Measurements from ENCODE around the gene DCTN4. TPM values are rescaled to one million over a fixed set of nuclear protein-coding genes. Genes with fewer than 3 reads are reported as not detected.

DCTN4 gene
- total and polyA plus RNA-seq, 12 donors, result 30.4 to 113 (median 84.3) TPM

DNA sequence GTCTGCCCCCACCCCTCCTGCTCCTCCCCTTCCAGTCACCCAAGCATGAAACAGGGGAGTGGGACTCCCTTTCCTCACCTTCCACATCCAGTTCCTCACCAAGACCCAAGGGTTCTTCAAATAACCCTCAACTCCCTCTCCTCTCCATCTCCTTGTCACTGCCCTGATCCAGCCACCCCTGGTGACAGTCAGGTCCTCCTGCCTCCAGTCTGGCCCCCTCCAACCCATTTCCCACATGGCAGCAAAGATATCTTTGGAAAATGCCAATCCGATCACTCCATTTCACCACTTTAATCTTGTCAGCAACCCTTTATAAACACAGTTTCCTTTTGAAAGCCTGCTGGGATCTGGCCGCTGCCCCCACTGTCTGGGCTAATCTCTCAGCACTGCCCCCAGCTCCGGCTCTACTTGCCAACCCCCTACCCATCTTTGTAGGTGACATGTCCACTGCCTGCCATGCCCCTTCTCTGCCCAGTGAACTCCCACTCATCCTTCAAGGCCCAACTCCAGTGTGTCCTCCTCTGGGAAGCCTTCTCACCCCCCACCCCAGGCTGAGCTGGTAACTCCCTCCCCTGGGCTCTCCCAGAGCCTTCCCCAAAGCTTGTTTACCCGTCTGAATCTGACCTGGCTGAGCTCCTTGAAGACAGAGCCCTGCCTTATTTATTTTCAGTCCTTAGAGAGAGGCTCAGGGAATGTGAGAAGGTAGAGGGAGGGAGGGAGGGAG lies 98.5 kb downstream of the DCTN4 start:
- TF ChIP-seq, protein P1, sequence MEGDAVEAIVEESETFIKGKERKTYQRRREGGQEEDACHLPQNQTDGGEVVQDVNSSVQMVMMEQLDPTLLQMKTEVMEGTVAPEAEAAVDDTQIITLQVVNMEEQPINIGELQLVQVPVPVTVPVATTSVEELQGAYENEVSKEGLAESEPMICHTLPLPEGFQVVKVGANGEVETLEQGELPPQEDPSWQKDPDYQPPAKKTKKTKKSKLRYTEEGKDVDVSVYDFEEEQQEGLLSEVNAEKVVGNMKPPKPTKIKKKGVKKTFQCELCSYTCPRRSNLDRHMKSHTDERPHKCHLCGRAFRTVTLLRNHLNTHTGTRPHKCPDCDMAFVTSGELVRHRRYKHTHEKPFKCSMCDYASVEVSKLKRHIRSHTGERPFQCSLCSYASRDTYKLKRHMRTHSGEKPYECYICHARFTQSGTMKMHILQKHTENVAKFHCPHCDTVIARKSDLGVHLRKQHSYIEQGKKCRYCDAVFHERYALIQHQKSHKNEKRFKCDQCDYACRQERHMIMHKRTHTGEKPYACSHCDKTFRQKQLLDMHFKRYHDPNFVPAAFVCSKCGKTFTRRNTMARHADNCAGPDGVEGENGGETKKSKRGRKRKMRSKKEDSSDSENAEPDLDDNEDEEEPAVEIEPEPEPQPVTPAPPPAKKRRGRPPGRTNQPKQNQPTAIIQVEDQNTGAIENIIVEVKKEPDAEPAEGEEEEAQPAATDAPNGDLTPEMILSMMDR (IDR thresholded peaks at IDR 0.05), result no peak
- TF ChIP-seq POLR2A (IDR thresholded peaks at IDR 0.05), result no peak
- Histone ChIP-seq H3K9me3 (replicated peaks in 1 of 3) (no peaks in the 10 kb centered on the region), H3K27me3 (no peaks in the 10 kb centered on the region), H3K4me1 (replicated peaks in 1 of 2) (peaks cover 12 to 21% of the 10 kb centered on the region in 2 donors), H3K27ac (peak overlapping the region in 1 of 5 donors; percentile 79), H3K36me3 (replicated peaks in 1 of 2) (no peaks in the 10 kb centered on the region), H3K4me3 (no peak overlapping the region)
- intact Hi-C loops (cut with DNase I), result loop anchor here in 1 of 2 donors (10.0 kb wide), 1 partner anchor 185 kb away; the partner anchor contains the start of gene IRGM
- peak in 2 of 7 donors; percentile 13 to 50 for DNase-seq
- 53 to 62% (median 58%) methylated on average over 4 of the region's 4 CpGs for WGBS, 4 donors

DNA sequence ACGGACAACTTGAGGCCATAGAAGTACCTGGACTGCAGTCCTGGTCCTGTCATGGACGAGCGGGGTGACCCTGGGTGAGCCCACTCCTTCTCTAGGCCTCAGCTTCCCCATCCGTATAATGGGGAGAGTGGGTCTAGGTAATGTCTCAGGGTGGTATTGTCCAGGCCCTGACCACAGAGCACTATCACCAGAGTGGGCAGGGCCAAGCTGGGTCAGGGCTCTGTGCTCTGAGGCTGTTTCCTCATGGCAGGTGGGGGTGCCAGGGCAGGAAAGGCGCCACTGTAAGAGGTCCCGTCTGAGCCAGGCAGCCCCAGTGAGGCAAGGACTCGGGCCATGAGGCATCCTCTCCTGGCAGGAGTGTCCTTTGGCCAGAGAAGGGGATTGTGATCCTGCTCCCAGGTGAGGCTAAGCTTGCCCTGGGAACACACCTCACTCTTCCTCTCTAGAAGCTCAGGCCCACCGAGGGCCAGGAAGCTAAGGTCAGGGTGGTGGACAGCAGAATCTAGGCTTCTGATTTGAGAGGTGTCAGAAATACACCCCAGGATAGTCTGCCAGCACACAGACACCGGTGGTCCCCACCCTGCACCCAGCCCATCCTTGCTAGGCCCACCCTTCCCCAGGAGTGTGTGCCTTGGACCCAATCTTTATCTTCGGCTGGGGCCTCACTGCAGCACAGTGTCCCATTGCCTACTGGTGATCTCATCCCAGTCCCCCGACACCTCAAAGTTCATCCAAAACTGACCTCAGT lies 99.3 kb downstream of the DCTN4 start:
- 64 to 73% (median 70%) methylated on average over 4 to 11 of the region's 11 CpGs for WGBS, 4 donors
- no peaks in the 10 kb centered on the region for H3K9me3 ChIP-seq (replicated peaks in 1 of 3)
- peak overlapping the region in 2 of 5 donors; percentile 63 to 79 for H3K27ac ChIP-seq
- no peaks in the 10 kb centered on the region for H3K27me3 ChIP-seq
- intact Hi-C loops (cut with DNase I), result loop anchor here (5.0 to 10.0 kb wide), 2 partner anchors 97 to 185 kb away; partner anchors contain the start of gene IRGM (in 1 of the 2)
- no peaks in the 10 kb centered on the region for H3K36me3 ChIP-seq (replicated peaks in 1 of 2)
- peak in 6 of 7 donors; percentile 27 to 64 (median 56) for DNase-seq
- TF ChIP-seq, protein P1 (IDR thresholded peaks at IDR 0.05), result no peak
- peak in 1 of 2 donors; percentile 6 for TF ChIP-seq POLR2A (IDR thresholded peaks at IDR 0.05)
- no peak overlapping the region for H3K4me3 ChIP-seq
- H3K4me1 ChIP-seq (replicated peaks in 1 of 2), result peaks cover 12 to 21% of the 10 kb centered on the region in 2 donors

DNA sequence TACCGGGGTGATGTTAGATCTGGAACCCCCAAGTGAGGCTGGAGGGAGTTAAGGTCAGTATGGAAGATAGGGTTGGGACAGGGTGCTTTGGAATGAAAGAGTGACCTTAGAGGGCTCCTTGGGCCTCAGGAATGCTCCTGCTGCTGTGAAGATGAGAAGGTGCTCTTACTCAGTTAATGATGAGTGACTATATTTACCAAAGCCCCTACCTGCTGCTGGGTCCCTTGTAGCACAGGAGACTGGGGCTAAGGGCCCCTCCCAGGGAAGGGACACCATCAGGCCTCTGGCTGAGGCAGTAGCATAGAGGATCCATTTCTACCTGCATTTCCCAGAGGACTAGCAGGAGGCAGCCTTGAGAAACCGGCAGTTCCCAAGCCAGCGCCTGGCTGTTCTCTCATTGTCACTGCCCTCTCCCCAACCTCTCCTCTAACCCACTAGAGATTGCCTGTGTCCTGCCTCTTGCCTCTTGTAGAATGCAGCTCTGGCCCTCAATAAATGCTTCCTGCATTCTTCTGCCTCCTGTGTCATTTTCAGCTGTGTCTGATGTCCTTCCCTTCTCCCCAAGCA lies 100.0 kb downstream of the DCTN4 start:
- intact Hi-C loops (cut with DNase I), result loop anchor here (5.0 kb wide), 1 partner anchor 96 kb away; no protein-coding TSS in a partner anchor
- 28 to 48% (median 32%) methylated on average over 3 of the region's 3 CpGs for WGBS, 4 donors
- peak in 1 of 2 donors; percentile 7 for TF ChIP-seq POLR2A (IDR thresholded peaks at IDR 0.05)
- TF ChIP-seq, protein P1 (IDR thresholded peaks at IDR 0.05), result no peak
- no peaks in the 10 kb centered on the region for H3K9me3 ChIP-seq (replicated peaks in 1 of 3)
- peak overlapping the region in 3 of 5 donors; percentile 63 to 83 (median 79) for H3K27ac ChIP-seq
- peak in 4 of 7 donors; percentile 26 to 71 (median 55) for DNase-seq
- H3K4me1 ChIP-seq (replicated peaks in 1 of 2), result peaks cover 12 to 24% of the 10 kb centered on the region in 2 donors
- H3K27me3 ChIP-seq, result no peaks in the 10 kb centered on the region
- H3K36me3 ChIP-seq (replicated peaks in 1 of 2), result no peaks in the 10 kb centered on the region
- no peak overlapping the region for H3K4me3 ChIP-seq

Other genes starting within 250 kb of the DCTN4 start
- gene SYNPO, start 118.4 kb downstream of the DCTN4 start, total RNA-seq, result 100 to 1,000 TPM in 5 of 9 donors, 10 to 100 TPM in 3, 1 to 10 TPM in 1; 10.0 to 293 (median 100) TPM
- gene SYNPO, start 118.4 kb downstream of the DCTN4 start, polyA plus RNA-seq, result 100 to 1,000 TPM in 2 of 3 donors, 10 to 100 TPM in 1; 59.4 to 254 (median 108) TPM
- 1 to 10 TPM in 1 of 9 donors, under 1 TPM in 7, not detected in 1; 0.12 to 1.9 (median 0.44) TPM for gene MYOZ3, start 97.8 kb downstream of the DCTN4 start, total RNA-seq
- 1 to 10 TPM in 1 of 3 donors, under 1 TPM in 2; 0.16 to 1.4 (median 0.51) TPM for gene MYOZ3, start 97.8 kb downstream of the DCTN4 start, polyA plus RNA-seq
- gene RBM22, start 58.0 kb downstream of the DCTN4 start, total RNA-seq, result 10 to 100 TPM; 28.2 to 80.4 (median 37.4) TPM
- 10 to 100 TPM; 30.4 to 43.7 (median 41.3) TPM for gene RBM22, start 58.0 kb downstream of the DCTN4 start, polyA plus RNA-seq
- 10 to 100 TPM; 12.3 to 57.4 (median 30.0) TPM for gene SMIM3, start 19.7 kb upstream of the DCTN4 start, total RNA-seq
- 10 to 100 TPM; 22.1 to 25.7 (median 25.1) TPM for gene SMIM3, start 19.7 kb upstream of the DCTN4 start, polyA plus RNA-seq
- gene IRGM, start 87.5 kb upstream of the DCTN4 start, total RNA-seq, result under 1 TPM in 1 of 9 donors, not detected in 8; 0.25 TPM
- under 1 TPM in 1 of 3 donors, not detected in 2; 0.40 TPM for gene IRGM, start 87.5 kb upstream of the DCTN4 start, polyA plus RNA-seq
- gene ZNF300, start 146.0 kb upstream of the DCTN4 start, total RNA-seq, result 1 to 10 TPM in 2 of 9 donors, under 1 TPM in 7; 0.12 to 7.4 (median 0.61) TPM
- 1 to 10 TPM in 2 of 3 donors, under 1 TPM in 1; 0.82 to 6.0 (median 3.3) TPM for gene ZNF300, start 146.0 kb upstream of the DCTN4 start, polyA plus RNA-seq

Measured in adrenal gland (tissue), 12 donors.